HepG2 (cell line): ENCODE data around the gene MIA. TPM values are rescaled to one million over a fixed set of nuclear protein-coding genes. Genes with fewer than 3 reads are reported as not detected.

Source experiments
- DMAP1 ChIP-seq: IDR thresholded peaks from 2 replicates; pipeline ENCODE4 v1.6.1; 2016
- ETS1 ChIP-seq: sonication (generic); formaldehyde crosslinking; IDR thresholded peaks from 2 replicates; pipeline ENCODE4 v1.4.0; 2020; ENCODE audit warnings: missing genetic modification reagents
- KDM2A ChIP-seq: sonication (generic); formaldehyde crosslinking; IDR thresholded peaks from 2 replicates; pipeline ENCODE4 v1.4.0; 2020; ENCODE audit warnings: low read depth, missing genetic modification reagents, borderline replicate concordance
- MIER2 ChIP-seq: IDR thresholded peaks from 2 replicates; pipeline ENCODE4 v1.6.1; 2016; ENCODE audit warnings: missing biosample characterization, missing genetic modification reagents
- NCOA1 ChIP-seq: sonication (generic); formaldehyde crosslinking; IDR thresholded peaks from 2 replicates; pipeline ENCODE4 v1.9.0; 2021; ENCODE audit warnings: missing genetic modification reagents
- PAWR ChIP-seq: sonication (generic); formaldehyde crosslinking; IDR thresholded peaks from 2 replicates; pipeline ENCODE4 v1.4.0; 2020; ENCODE audit warnings: missing genetic modification reagents, mild to moderate bottlenecking, borderline replicate concordance
- SP2 ChIP-seq: sonication (generic); formaldehyde crosslinking; IDR thresholded peaks from 2 replicates; pipeline ENCODE4 v1.5.1; 2020; ENCODE audit warnings: mild to moderate bottlenecking, missing genetic modification reagents
- TBP ChIP-seq: sonication (generic); formaldehyde crosslinking; IDR thresholded peaks from 2 replicates; pipeline ENCODE4 v1.5.0; 2020; ENCODE audit warnings: missing genetic modification reagents
- ZFP36L1 ChIP-seq: sonication (generic); formaldehyde crosslinking; IDR thresholded peaks from 2 replicates; pipeline ENCODE4 v1.8.0; 2022; ENCODE audit warnings: mild to moderate bottlenecking, missing genetic modification reagents, moderate library complexity
- ZNF343 ChIP-seq: sonication (generic); formaldehyde crosslinking; IDR thresholded peaks from 2 replicates; pipeline ENCODE4 v1.4.0; 2020; ENCODE audit warnings: mild to moderate bottlenecking, missing genetic modification reagents
- ZNF605 ChIP-seq: sonication (generic); formaldehyde crosslinking; IDR thresholded peaks from 2 replicates; pipeline ENCODE4 v1.8.0; 2022; ENCODE audit warnings: mild to moderate bottlenecking, missing genetic modification reagents
- ZNF775 ChIP-seq: sonication (generic); formaldehyde crosslinking; IDR thresholded peaks from 2 replicates; pipeline ENCODE4 v1.4.0; 2020; ENCODE audit warnings: missing genetic modification reagents, mild to moderate bottlenecking, moderate library complexity, borderline replicate concordance
- polyA plus RNA-seq, 8 experiments: library from polyadenylated mRNA; depleted of rRNA in 3 of 8; stranded (reverse) in 7 of 8; unstranded in 1 of 8; fragments of >200 nt; fragmentation: Illumina TruSeq in 4 of 8; extraction: Trizol in 4 of 8; gene quantifications; 2 replicates each; pipeline versions ENCODE4 v1.2.1 to v1.2.3, GENCODE V29; 2011 to 2016; ENCODE audit warnings: low read depth in 4 of 8, missing spikeins in 1 of 8, mixed read lengths in 1 of 8; ENCODE audit not compliant: insufficient read depth in 1 of 8
- total RNA-seq, 5 experiments: library from RNA; depleted of rRNA; stranded (reverse); fragments of >200 nt; fragmentation: Illumina TruSeq; extraction: Trizol; gene quantifications; 2 replicates each; pipeline ENCODE4 v1.2.3, GENCODE V29; 2016; ENCODE audit warnings: low read depth in 1 of 5
- TF ChIP-seq, protein P1 (sequence below): sonication (generic); formaldehyde crosslinking; IDR thresholded peaks from one replicate; pipeline ENCODE4 v1.5.1; 2020; ENCODE audit warnings: mild to moderate bottlenecking, missing genetic modification reagents; ENCODE audit errors: not compliant biosample characterization
- TF ChIP-seq, protein P2 (sequence below): sonication (generic); formaldehyde crosslinking; IDR thresholded peaks from 2 replicates; pipeline ENCODE4 v1.4.0; 2020; ENCODE audit warnings: missing genetic modification reagents
- TF ChIP-seq, protein P3 (sequence below): sonication (generic); formaldehyde crosslinking; IDR thresholded peaks from 2 replicates; pipeline ENCODE4 v1.4.0; 2020; ENCODE audit warnings: missing genetic modification reagents

MIA gene
- total and polyA plus RNA-seq, 2 of the 13 experiments (the other 11 are each of a cell fraction or from before 2014, with no cell fraction given): 0.61 TPM; not detected in 1

GRCh38 chr19:40797963-40798682 is 22.8 kb downstream of the MIA start (continued):
- TF ChIP-seq, protein P1, sequence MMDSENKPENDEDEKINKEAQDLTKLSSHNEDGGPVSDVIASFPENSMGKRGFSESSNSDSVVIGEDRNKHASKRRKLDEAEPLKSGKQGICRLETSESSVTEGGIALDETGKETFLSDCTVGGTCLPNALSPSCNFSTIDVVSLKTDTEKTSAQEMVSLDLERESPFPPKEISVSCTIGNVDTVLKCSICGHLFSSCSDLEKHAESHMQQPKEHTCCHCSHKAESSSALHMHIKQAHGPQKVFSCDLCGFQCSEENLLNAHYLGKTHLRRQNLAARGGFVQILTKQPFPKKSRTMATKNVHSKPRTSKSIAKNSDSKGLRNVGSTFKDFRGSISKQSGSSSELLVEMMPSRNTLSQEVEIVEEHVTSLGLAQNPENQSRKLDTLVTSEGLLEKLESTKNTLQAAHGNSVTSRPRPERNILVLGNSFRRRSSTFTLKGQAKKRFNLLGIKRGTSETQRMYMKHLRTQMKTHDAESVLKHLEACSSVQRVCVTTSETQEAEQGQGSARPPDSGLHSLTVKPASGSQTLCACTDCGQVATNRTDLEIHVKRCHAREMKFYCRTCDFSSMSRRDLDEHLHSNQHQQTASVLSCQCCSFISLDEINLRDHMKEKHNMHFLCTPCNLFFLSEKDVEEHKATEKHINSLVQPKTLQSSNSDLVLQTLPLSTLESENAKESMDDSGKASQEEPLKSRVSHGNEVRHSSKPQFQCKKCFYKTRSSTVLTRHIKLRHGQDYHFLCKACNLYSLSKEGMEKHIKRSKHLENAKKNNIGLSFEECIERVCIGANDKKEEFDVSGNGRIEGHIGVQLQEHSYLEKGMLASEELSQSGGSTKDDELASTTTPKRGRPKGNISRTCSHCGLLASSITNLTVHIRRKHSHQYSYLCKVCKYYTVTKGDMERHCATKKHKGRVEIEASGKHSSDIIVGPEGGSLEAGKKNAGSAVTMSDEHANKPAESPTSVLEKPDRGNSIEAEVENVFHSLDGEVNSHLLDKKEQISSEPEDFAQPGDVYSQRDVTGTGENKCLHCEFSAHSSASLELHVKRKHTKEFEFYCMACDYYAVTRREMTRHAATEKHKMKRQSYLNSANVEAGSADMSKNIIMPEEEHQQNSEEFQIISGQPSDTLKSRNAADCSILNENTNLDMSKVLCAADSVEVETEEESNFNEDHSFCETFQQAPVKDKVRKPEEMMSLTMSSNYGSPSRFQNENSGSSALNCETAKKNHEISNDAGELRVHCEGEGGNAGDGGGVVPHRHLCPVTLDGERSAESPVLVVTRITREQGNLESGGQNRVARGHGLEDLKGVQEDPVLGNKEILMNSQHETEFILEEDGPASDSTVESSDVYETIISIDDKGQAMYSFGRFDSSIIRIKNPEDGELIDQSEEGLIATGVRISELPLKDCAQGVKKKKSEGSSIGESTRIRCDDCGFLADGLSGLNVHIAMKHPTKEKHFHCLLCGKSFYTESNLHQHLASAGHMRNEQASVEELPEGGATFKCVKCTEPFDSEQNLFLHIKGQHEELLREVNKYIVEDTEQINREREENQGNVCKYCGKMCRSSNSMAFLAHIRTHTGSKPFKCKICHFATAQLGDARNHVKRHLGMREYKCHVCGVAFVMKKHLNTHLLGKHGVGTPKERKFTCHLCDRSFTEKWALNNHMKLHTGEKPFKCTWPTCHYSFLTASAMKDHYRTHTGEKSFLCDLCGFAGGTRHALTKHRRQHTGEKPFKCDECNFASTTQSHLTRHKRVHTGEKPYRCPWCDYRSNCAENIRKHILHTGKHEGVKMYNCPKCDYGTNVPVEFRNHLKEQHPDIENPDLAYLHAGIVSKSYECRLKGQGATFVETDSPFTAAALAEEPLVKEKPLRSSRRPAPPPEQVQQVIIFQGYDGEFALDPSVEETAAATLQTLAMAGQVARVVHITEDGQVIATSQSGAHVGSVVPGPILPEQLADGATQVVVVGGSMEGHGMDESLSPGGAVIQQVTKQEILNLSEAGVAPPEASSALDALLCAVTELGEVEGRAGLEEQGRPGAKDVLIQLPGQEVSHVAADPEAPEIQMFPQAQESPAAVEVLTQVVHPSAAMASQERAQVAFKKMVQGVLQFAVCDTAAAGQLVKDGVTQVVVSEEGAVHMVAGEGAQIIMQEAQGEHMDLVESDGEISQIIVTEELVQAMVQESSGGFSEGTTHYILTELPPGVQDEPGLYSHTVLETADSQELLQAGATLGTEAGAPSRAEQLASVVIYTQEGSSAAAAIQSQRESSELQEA (CRISPR knock-in tag): no peak
- TF ChIP-seq MIER2 (0 out of 2 replicates have a peak, but pooled peaks have one; percentile 32), ZNF605 (peak; percentile 71), ZNF343 (CRISPR knock-in tag) (no peak), ETS1 (CRISPR knock-in tag) (no peak), PAWR (no peak), KDM2A (CRISPR knock-in tag) (no peak; the same call in 1 of the 2 replicates), DMAP1 (CRISPR knock-in tag) (peak; percentile 74), ZNF775 (CRISPR knock-in tag) (no peak), ZFP36L1 (CRISPR knock-in tag) (no peak), NCOA1 (CRISPR knock-in tag) (no peak), SP2 (CRISPR knock-in tag) (0 out of 2 replicates have a peak, but pooled peaks have one; percentile 7), TBP (no peak)
- TF ChIP-seq, protein P2, sequence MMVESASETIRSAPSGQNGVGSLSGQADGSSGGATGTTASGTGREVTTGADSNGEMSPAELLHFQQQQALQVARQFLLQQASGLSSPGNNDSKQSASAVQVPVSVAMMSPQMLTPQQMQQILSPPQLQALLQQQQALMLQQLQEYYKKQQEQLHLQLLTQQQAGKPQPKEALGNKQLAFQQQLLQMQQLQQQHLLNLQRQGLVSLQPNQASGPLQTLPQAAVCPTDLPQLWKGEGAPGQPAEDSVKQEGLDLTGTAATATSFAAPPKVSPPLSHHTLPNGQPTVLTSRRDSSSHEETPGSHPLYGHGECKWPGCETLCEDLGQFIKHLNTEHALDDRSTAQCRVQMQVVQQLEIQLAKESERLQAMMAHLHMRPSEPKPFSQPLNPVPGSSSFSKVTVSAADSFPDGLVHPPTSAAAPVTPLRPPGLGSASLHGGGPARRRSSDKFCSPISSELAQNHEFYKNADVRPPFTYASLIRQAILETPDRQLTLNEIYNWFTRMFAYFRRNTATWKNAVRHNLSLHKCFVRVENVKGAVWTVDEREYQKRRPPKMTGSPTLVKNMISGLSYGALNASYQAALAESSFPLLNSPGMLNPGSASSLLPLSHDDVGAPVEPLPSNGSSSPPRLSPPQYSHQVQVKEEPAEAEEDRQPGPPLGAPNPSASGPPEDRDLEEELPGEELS (CRISPR knock-in tag): peak; percentile 56
- TF ChIP-seq, protein P3, sequence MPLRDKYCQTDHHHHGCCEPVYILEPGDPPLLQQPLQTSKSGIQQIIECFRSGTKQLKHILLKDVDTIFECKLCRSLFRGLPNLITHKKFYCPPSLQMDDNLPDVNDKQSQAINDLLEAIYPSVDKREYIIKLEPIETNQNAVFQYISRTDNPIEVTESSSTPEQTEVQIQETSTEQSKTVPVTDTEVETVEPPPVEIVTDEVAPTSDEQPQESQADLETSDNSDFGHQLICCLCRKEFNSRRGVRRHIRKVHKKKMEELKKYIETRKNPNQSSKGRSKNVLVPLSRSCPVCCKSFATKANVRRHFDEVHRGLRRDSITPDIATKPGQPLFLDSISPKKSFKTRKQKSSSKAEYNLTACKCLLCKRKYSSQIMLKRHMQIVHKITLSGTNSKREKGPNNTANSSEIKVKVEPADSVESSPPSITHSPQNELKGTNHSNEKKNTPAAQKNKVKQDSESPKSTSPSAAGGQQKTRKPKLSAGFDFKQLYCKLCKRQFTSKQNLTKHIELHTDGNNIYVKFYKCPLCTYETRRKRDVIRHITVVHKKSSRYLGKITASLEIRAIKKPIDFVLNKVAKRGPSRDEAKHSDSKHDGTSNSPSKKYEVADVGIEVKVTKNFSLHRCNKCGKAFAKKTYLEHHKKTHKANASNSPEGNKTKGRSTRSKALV (CRISPR knock-in tag): no peak
